ENCODE measurements around the gene USP15. TPM values are rescaled to one million over a fixed set of nuclear protein-coding genes. Genes with fewer than 3 reads are reported as not detected.

Gene USP15
- total and polyA plus RNA-seq, 2 of the 8 experiments (the other 6 are each of a cell fraction or from before 2014, with no cell fraction given): 12.7 to 38.6 TPM

GRCh38 chr12:62301799-62302133 is 41.6 kb downstream of the USP15 start (continued):
- TF ChIP-seq SAP30 (IDR thresholded peaks at IDR 0.05; ENCODE audit: insufficient read depth, insufficient replicate concordance, low read length): no peak
- TF ChIP-seq CHD1 (IDR thresholded peaks at IDR 0.05; ENCODE audit: low read depth, low read length): no peak
- TF ChIP-seq CBX8 (IDR thresholded peaks at IDR 0.05; ENCODE audit: borderline replicate concordance, low read depth, low read length): no peak
- TF ChIP-seq ATF3 (IDR thresholded peaks at IDR 0.05; ENCODE audit: insufficient read depth, low read depth, low read length): no peak
- no peak for TF ChIP-seq POLR2A (IDR thresholded peaks at IDR 0.05; ENCODE audit: control extremely low read depth in 1 of 2, low read depth in 2 of 2, low read length in 2 of 2)

Measured in H1 (cell line).